CD4-positive, alpha-beta memory T cell (primary cell): ENCODE data around the gene PTGFRN. TPM values are rescaled to one million over a fixed set of nuclear protein-coding genes. Genes with fewer than 3 reads are reported as not detected.
A peak's percentile ranks its signal among the peaks of the same experiment; 100 is the strongest.

Experiments used
- CTCF ChIA-PET: fragments of 350-600 bp; sonication (Branson Sonifier 250); formaldehyde crosslinking; loops from one replicate; lab custom pipeline; 2021; ENCODE audit warnings: inconsistent platforms; ENCODE audit not compliant: partially characterized antibody; lab: Charles Lee
- POLR2A ChIA-PET: fragments of 350-600 bp; sonication (Branson Sonifier 250); formaldehyde crosslinking; loops from one replicate; lab custom pipeline; 2021; ENCODE audit not compliant: partially characterized antibody; lab: Charles Lee
- DNase-seq, 5 donors: peaks; one replicate each; pipeline versions ENCODE4 v3.0.0 to v3.0.0-alpha.2; 2020 to 2022; ENCODE audit warnings: mixed read lengths in 1 of 5
- H3K27ac ChIP-seq: one replicate; pipeline ENCODE4 v1.7.0; 2013; ENCODE audit warnings: low read depth, low read length
- H3K27me3 ChIP-seq: 2 replicates; pipeline ENCODE4 v1.7.0; 2013; ENCODE audit warnings: mild to moderate bottlenecking, low read length, moderate library complexity; ENCODE audit not compliant: insufficient read depth
- H3K36me3 ChIP-seq: 2 replicates; pipeline ENCODE4 v1.7.0; 2013; ENCODE audit warnings: mild to moderate bottlenecking, low read length, moderate library complexity; ENCODE audit not compliant: insufficient read depth
- H3K4me1 ChIP-seq: 2 replicates; pipeline ENCODE4 v1.7.0; 2013; ENCODE audit warnings: mild to moderate bottlenecking, low read length, moderate library complexity; ENCODE audit not compliant: insufficient read depth
- H3K4me3 ChIP-seq, 2 donors: one replicate each; pipeline ENCODE4 v1.7.0; 2013; ENCODE audit warnings: low read length in 2 of 2, mild to moderate bottlenecking in 1 of 2
- H3K9me3 ChIP-seq, 2 donors: one replicate each; pipeline ENCODE4 v1.7.0; 2013; ENCODE audit warnings: low read length in 2 of 2, control low read depth in 1 of 2; ENCODE audit not compliant: control insufficient read depth in 1 of 2
- H3K27ac Mint-ChIP-seq, 7 donors: one replicate each; pipeline ENCODE4 v1.8.0; 2020 to 2021; ENCODE audit warnings: mixed read lengths in 7 of 7, mild to moderate bottlenecking in 6 of 7, inconsistent platforms in 3 of 7, moderate library complexity in 3 of 7
- H3K27me3 Mint-ChIP-seq, 2 donors: one replicate each; pipeline ENCODE4 v1.8.0; 2020 to 2021; ENCODE audit warnings: mixed read lengths in 2 of 2
- H3K36me3 Mint-ChIP-seq, 2 donors: one replicate each; pipeline ENCODE4 v1.8.0; 2020 to 2021; ENCODE audit warnings: mixed read lengths in 2 of 2, inconsistent platforms in 1 of 2, mild to moderate bottlenecking in 1 of 2
- H3K4me1 Mint-ChIP-seq, 4 donors: one replicate each; pipeline ENCODE4 v1.8.0; 2020 to 2021; ENCODE audit warnings: mixed read lengths in 4 of 4, mild to moderate bottlenecking in 1 of 4
- H3K4me3 Mint-ChIP-seq, 8 donors: one replicate each; pipeline ENCODE4 v1.8.0; 2020 to 2021; ENCODE audit warnings: mixed read lengths in 8 of 8, mild to moderate bottlenecking in 7 of 8, moderate library complexity in 6 of 8, inconsistent platforms in 3 of 8
- H3K9me3 Mint-ChIP-seq, 8 donors: one replicate each; pipeline ENCODE4 v1.8.0; 2020 to 2021; ENCODE audit warnings: mixed read lengths in 8 of 8, mild to moderate bottlenecking in 5 of 8, inconsistent platforms in 3 of 8, moderate library complexity in 1 of 8
- intact Hi-C: fragments of 100-400 bp; cut with micrococcal nuclease; formaldehyde crosslinking; loops from one replicate; pipeline ENCODE4 v1.15.1; 2023
- polyA plus RNA-seq, 2 donors: library from polyadenylated mRNA; unstranded; fragments of 300-500 nt; fragmentation: Illumina TruSeq; gene quantifications; one replicate each; pipeline ENCODE4 v1.2.3, GENCODE V29; 2021
- total RNA-seq, 2 experiments: library from RNA; stranded (reverse); gene quantifications; one replicate each; pipeline ENCODE4 v1.2.3, GENCODE V29; 2021

PTGFRN gene
- total and polyA plus RNA-seq, 4 experiments from 2014 or later = 0.39 to 0.55 (median 0.44) TPM; not detected in 1

GRCh38 chr1:116952738-116953275 lies 43.1 kb downstream of the PTGFRN start:
- Histone ChIP-seq H3K4me3 (no peak overlapping the region), H3K4me1 (no peaks in the 10 kb centered on the region), H3K27me3 (no peaks in the 10 kb centered on the region), H3K9me3 (no peaks in the 10 kb centered on the region), H3K36me3 (no peaks in the 10 kb centered on the region), H3K27ac (no peak overlapping the region)
- Mint-ChIP-seq H3K36me3 (no peaks in the 10 kb centered on the region), H3K4me3 (no peak overlapping the region), H3K4me1 (no peaks in the 10 kb centered on the region), H3K9me3 (no peaks in the 10 kb centered on the region), H3K27me3 (no peaks in the 10 kb centered on the region), H3K27ac (no peak overlapping the region)
- intact Hi-C loops = no loop called here
- CTCF ChIA-PET = interaction anchor here (0.5 to 1.3 kb wide), 3 partner anchors 18 to 228 kb away, joined by 3 to 5 read pairs (median 4); no protein-coding TSS in a partner anchor
- DNase-seq = no peak
- POLR2A ChIA-PET = no interaction called here

GRCh38 chr1:116954440-116954839 lies 44.7 kb downstream of the PTGFRN start:
- intact Hi-C loops = no loop called here
- ChIA-PET CTCF (interaction anchor here (1.6 kb wide), 1 partner anchor 9 kb away, joined by 4 read pairs; no protein-coding TSS in a partner anchor), POLR2A (no interaction called here)
- H3K4me3 Mint-ChIP-seq = no peak overlapping the region
- no peaks in the 10 kb centered on the region for H3K36me3 Mint-ChIP-seq
- DNase-seq = no peak
- no peaks in the 10 kb centered on the region for H3K4me1 ChIP-seq
- no peaks in the 10 kb centered on the region for H3K36me3 ChIP-seq
- H3K27me3 Mint-ChIP-seq = no peaks in the 10 kb centered on the region
- H3K9me3 ChIP-seq = no peaks in the 10 kb centered on the region
- H3K4me3 ChIP-seq = no peak overlapping the region
- H3K27ac Mint-ChIP-seq = no peak overlapping the region
- no peak overlapping the region for H3K27ac ChIP-seq
- H3K4me1 Mint-ChIP-seq = no peaks in the 10 kb centered on the region
- H3K9me3 Mint-ChIP-seq = no peaks in the 10 kb centered on the region
- H3K27me3 ChIP-seq = no peaks in the 10 kb centered on the region

- intact Hi-C loops = no loop called here
- Histone ChIP-seq H3K27me3 (no peaks in the 10 kb centered on the region), H3K36me3 (no peaks in the 10 kb centered on the region), H3K27ac (no peak overlapping the region), H3K4me3 (no peak overlapping the region), H3K9me3 (no peaks in the 10 kb centered on the region), H3K4me1 (no peaks in the 10 kb centered on the region)
- DNase-seq = no peak
- Mint-ChIP-seq H3K9me3 (peaks cover 0 to 2% (median 0%) of the 10 kb centered on the region in 8 donors), H3K27ac (no peak overlapping the region), H3K4me1 (peaks cover 0 to 4% (median 0%) of the 10 kb centered on the region in 4 donors), H3K4me3 (no peak overlapping the region), H3K36me3 (no peaks in the 10 kb centered on the region), H3K27me3 (peaks cover 0 to 2% of the 10 kb centered on the region in 2 donors)
- ChIA-PET POLR2A (no interaction called here), CTCF (no interaction called here)
These were observed 46.7 kb downstream of the PTGFRN start for GRCh38 chr1:116956378-116956777.

GRCh38 chr1:116957646-116958045 lies 47.9 kb downstream of the PTGFRN start:
- H3K4me3 ChIP-seq = no peak overlapping the region
- no peak overlapping the region for H3K4me3 Mint-ChIP-seq
- peaks cover 0 to 4% (median 0%) of the 10 kb centered on the region in 4 donors for H3K4me1 Mint-ChIP-seq
- no peaks in the 10 kb centered on the region for H3K36me3 Mint-ChIP-seq
- peaks cover 0 to 2% of the 10 kb centered on the region in 2 donors for H3K27me3 Mint-ChIP-seq
- H3K36me3 ChIP-seq = no peaks in the 10 kb centered on the region
- H3K9me3 ChIP-seq = no peaks in the 10 kb centered on the region
- H3K27ac ChIP-seq = no peak overlapping the region
- CTCF ChIA-PET = no interaction called here
- H3K27ac Mint-ChIP-seq = no peak overlapping the region
- H3K4me1 ChIP-seq = peaks cover 6% of the 10 kb centered on the region
- H3K27me3 ChIP-seq = no peaks in the 10 kb centered on the region
- DNase-seq = no peak
- POLR2A ChIA-PET = no interaction called here
- intact Hi-C loops = no loop called here
- peaks cover 0 to 2% (median 0%) of the 10 kb centered on the region in 8 donors for H3K9me3 Mint-ChIP-seq

GRCh38 chr1:116958110-116958509 lies 48.4 kb downstream of the PTGFRN start:
- H3K4me1 Mint-ChIP-seq = peaks cover 0 to 4% (median 0%) of the 10 kb centered on the region in 4 donors
- H3K27ac ChIP-seq = no peak overlapping the region

GRCh38 chr1:116958977-116959376 lies 49.3 kb downstream of the PTGFRN start:
- CTCF ChIA-PET = no interaction called here
- no peak overlapping the region for H3K27ac ChIP-seq
- H3K9me3 ChIP-seq = no peaks in the 10 kb centered on the region
- H3K4me1 ChIP-seq = peaks cover 18% of the 10 kb centered on the region
- DNase-seq = no peak
- H3K27me3 ChIP-seq = no peaks in the 10 kb centered on the region
- H3K27me3 Mint-ChIP-seq = peaks cover 0 to 2% of the 10 kb centered on the region in 2 donors
- no peak overlapping the region for H3K4me3 Mint-ChIP-seq
- peaks cover 0 to 4% (median 0%) of the 10 kb centered on the region in 4 donors for H3K4me1 Mint-ChIP-seq
- H3K36me3 ChIP-seq = no peaks in the 10 kb centered on the region
- H3K9me3 Mint-ChIP-seq = peaks cover 0 to 2% (median 0%) of the 10 kb centered on the region in 8 donors
- no peak overlapping the region for H3K4me3 ChIP-seq
- peak overlapping the region in 1 of 7 donors; percentile 9 for H3K27ac Mint-ChIP-seq
- intact Hi-C loops = no loop called here
- no peaks in the 10 kb centered on the region for H3K36me3 Mint-ChIP-seq
- POLR2A ChIA-PET = interaction anchor here (1.5 kb wide), 1 partner anchor 28 kb away, joined by 4 read pairs; no protein-coding TSS in a partner anchor

More at GRCh38 chr1:116958110-116958509, 48.4 kb downstream of the PTGFRN start:
- no peak overlapping the region for H3K27ac Mint-ChIP-seq
- Histone ChIP-seq H3K4me1 (peaks cover 11% of the 10 kb centered on the region), H3K36me3 (no peaks in the 10 kb centered on the region), H3K9me3 (no peaks in the 10 kb centered on the region), H3K4me3 (no peak overlapping the region), H3K27me3 (no peaks in the 10 kb centered on the region)
- ChIA-PET POLR2A (no interaction called here), CTCF (no interaction called here)
- DNase-seq = no peak
- intact Hi-C loops = no loop called here
- H3K4me3 Mint-ChIP-seq = no peak overlapping the region
- H3K36me3 Mint-ChIP-seq = no peaks in the 10 kb centered on the region
- peaks cover 0 to 2% (median 0%) of the 10 kb centered on the region in 8 donors for H3K9me3 Mint-ChIP-seq
- H3K27me3 Mint-ChIP-seq = peaks cover 0 to 2% of the 10 kb centered on the region in 2 donors

GRCh38 chr1:116961606-116962005 lies 51.9 kb downstream of the PTGFRN start:
- Histone ChIP-seq H3K36me3 (no peaks in the 10 kb centered on the region), H3K27ac (no peak overlapping the region), H3K27me3 (no peaks in the 10 kb centered on the region), H3K4me1 (peaks cover 18% of the 10 kb centered on the region), H3K9me3 (no peaks in the 10 kb centered on the region), H3K4me3 (no peak overlapping the region)
- H3K9me3 Mint-ChIP-seq = peaks cover 0 to 2% (median 0%) of the 10 kb centered on the region in 8 donors
- H3K27ac Mint-ChIP-seq = no peak overlapping the region
- intact Hi-C loops = no loop called here
- H3K27me3 Mint-ChIP-seq = peaks cover 0 to 2% of the 10 kb centered on the region in 2 donors
- H3K4me3 Mint-ChIP-seq = no peak overlapping the region
- peaks cover 0 to 4% (median 0%) of the 10 kb centered on the region in 4 donors for H3K4me1 Mint-ChIP-seq
- POLR2A ChIA-PET = no interaction called here
- no peak for DNase-seq
- CTCF ChIA-PET = no interaction called here
- H3K36me3 Mint-ChIP-seq = no peaks in the 10 kb centered on the region
